Suppressor macrophage treated with lipopolysaccharide for 1 hour (primary cell): Measurements from ENCODE around the gene CENPM.

Source experiments
- DNase-seq, 3 donors: peaks; one replicate each; pipeline ENCODE4 v3.0.0-alpha.2; 2020 to 2022

Gene CENPM

GRCh38 chr22:41893591-41894375, 53.2 kb downstream of the CENPM start:
- no peak for DNase-seq

- no peak for DNase-seq
Observed at GRCh38 chr22:41892721-41893120, 54.2 kb downstream of the CENPM start.

- DNase-seq = no peak
Observed at GRCh38 chr22:41891407-41891806, 55.5 kb downstream of the CENPM start.
